ENCODE measurements around the gene FOXP4.

FOXP4 gene

DNA sequence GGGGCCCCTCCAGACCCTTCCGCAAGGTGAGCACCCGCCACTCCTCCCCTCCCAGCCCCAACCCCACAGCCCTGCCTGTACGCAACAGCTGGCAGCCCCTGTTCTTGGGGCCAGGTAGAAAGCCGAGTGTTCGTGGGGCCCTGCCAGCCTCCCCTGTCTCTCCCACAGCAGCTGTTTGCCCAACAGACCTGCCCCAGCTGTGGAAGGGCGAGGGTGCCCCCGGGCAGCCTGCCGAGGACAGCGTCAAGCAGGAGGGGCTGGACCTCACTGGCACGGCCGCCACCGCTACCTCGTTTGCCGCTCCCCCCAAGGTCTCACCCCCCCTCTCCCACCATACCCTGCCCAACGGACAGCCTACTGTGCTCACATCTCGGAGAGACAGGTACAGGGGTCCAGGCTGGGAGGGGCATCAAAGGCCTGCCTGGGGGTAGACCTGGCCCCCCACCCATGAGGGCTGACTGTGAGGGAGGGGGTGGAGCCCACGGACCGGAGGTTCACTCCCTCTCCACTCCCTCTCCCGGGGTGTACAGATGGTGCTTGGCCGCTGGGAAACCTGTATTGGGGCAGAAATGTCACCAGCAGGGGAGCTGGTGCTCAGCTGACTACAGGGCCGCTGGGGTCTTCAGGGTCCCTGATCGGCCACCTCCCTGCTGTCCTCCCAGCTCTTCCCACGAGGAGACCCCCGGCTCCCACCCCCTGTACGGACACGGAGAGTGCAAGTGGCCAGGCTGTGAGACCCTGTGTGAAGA, 41.1 kb downstream of the FOXP4 start:
- DNase-seq: no peak

DNA sequence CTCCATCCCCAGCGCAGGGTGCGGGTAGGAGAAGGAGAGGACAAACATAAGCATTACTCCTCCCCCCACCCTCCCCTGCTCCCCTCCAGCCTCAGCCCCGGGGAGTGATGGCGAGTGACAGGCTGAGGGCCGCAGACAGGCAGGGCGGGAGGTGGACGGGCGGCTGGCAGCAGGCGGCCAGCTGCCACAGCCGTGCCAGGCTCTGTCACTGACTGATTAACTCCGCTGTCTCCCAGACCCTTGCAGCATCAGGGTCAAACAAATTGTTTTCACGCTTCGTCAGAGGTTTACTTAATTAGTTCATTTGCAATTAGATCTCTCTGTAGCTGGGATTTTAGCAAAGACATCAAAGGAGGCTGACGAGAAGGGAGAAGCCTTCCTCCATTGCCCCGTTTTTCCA, 41.9 kb downstream of the FOXP4 start:
- no peak for DNase-seq

DNA sequence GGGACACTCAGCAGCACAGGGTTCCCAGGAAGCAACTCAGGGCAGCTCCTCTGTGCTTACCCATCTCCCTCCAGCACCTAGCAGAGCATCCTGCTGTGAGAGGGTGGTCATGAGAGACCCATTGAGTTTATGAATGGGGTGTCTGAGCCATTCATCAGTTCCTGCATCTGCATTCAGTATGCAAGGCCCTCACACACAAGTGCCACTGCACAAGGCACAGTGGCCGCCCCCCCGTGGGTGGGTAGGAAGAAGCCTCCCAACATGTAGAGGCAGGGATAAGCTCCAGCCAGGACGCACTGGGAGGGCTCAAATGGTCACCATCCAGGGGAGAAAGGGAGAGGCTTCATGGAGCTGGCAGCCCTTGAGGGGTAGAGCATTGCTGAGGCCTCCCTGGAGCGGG, 43.0 kb downstream of the FOXP4 start:
- no peak for DNase-seq

DNA sequence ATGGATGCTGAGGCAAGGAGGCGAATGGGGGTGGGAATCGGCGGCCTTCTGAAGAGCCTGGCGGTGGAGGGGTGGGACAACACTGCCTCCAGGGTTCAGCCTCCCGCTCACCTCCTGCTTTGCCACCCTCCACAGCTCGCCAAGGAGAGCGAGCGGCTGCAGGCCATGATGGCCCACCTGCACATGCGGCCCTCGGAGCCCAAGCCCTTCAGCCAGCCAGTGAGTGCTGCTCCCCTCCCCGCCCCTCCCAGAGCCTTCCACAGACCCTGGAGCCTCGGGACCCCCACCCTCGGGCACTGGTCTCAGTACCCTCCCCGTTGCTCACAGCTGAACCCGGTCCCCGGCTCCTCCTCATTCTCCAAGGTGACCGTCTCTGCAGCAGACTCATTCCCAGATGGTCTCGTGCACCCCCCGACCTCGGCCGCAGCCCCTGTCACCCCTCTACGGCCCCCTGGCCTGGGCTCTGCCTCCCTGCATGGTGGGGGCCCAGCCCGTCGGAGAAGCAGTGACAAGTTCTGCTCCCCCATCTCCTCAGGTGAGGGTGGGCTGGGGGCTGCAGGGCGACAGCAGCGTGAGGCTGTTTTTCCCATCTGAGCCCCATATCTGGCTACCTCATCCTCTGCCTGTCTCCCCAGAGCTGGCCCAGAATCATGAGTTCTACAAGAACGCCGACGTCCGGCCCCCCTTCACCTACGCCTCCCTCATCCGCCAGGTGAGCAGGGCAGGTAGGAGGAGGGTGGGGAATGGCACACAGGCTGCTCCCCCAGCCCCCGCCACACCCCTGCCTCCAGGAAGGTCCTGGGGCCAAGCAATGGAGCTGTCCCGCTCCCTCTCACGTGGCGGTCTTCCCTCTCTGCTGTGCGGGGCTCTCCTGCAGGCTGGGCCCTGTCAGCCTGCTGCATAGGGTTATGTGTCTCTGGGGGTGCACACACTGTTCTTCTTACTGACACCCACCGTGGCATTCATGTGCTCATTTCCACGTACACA, 43.7 kb downstream of the FOXP4 start:
- no peak for DNase-seq

DNA sequence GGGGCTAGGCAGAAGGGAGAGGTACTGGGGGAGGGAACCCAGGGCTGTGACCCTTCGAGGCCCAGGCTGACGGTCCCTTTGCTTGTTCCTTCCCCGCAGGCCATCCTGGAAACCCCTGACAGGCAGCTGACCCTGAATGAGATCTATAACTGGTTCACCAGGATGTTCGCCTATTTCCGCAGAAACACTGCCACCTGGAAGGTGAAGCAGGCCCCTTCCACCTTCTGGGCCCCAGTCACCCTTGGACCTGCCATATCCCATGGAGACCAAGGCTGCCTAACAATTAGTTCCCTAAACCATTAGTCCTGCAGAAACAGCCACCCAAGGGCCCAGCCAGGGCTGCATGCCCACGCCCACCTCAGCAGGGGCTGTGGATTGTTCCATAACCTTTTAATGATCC, 44.9 kb downstream of the FOXP4 start:
- no peak for DNase-seq

GRCh38 chr6:41591859-41592502, 45.8 kb downstream of the FOXP4 start:
- peak; percentile 38 to 93 for DNase-seq

GRCh38 chr6:41593406-41593805, 47.2 kb downstream of the FOXP4 start:
- DNase-seq: no peak

DNA sequence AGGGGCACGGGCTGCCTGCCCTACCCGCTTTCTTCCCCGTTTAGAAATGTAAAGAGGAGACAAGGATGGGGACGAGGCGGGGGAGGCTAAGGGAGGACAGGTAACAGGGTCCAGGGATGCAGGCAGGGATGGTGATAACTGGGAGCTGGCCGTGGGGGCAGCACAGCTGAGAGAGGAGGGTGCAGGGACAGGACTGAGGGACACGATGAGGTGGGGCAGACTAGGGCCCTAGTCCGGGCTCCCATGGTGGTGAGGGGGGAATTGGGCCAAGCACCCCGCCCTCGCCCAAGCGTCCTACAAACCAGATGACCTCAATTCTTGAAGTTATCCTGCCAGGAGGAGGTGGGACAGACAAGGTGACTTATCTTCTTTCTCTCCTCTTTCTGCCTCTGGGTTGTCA, 47.7 kb downstream of the FOXP4 start:
- no peak for DNase-seq

DNA sequence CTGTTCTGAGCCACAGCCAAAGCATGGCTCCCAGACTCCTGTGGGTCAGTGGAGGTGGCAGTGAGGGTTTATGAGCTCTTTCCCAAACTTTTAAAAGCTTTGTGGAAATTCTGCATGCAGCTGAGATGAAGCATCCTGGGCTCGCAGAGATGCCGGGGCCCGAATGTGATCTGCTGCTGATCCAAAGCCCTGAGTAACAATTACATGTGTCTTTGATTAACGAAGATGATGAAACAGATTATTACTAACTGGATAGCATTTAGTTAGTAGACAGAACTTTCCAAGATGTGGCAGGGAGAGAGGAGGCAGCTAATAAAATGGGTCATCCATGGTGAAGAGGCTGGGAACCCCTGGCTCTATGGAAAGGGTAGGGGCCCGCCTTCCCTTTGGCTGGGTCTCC, 48.1 kb downstream of the FOXP4 start:
- DNase-seq: no peak

GRCh38 chr6:41594766-41595165, 48.6 kb downstream of the FOXP4 start:
- no peak for DNase-seq

DNA sequence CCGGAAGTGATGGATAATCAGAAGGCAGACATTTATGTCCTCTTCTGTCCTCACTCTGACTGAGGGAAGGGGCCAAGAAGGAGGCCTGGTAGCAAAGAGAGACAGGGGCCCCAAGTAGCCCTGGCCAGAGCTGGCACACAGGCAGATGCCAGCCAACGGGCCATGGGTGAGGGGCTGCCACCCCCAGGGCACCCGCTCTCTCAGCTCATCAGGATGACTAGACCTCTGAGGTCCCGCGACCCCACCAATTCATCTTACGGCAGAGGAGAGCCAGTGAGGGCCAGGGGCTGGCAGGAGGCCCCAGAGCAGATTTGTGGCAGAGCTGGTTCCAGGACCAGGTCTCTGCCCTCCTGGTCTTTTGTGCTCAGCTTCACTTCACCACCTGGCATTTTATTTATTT, 49.0 kb downstream of the FOXP4 start:
- no peak for DNase-seq

GRCh38 chr6:41596096-41596685, 50.0 kb downstream of the FOXP4 start:
- no peak for DNase-seq

DNA sequence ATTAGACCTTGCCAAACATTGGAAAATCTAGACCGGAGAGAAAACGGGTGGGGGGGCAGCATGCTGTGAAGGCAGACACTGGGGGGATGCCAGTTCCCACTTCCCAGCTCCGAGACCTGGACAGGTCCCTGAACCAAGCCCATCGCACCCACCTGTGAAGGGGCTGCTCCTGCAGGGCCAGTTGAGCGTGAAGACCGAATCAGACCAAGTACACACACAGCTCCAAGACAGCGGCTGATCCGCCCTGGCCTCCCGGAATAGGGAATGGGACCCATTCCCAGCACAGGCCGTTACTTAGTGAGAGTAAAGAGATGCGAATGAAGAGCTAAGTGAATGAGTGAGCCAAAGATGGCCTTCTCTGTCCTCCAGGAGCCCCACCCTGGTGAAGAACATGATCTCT, 50.6 kb downstream of the FOXP4 start:
- no peak for DNase-seq

DNA sequence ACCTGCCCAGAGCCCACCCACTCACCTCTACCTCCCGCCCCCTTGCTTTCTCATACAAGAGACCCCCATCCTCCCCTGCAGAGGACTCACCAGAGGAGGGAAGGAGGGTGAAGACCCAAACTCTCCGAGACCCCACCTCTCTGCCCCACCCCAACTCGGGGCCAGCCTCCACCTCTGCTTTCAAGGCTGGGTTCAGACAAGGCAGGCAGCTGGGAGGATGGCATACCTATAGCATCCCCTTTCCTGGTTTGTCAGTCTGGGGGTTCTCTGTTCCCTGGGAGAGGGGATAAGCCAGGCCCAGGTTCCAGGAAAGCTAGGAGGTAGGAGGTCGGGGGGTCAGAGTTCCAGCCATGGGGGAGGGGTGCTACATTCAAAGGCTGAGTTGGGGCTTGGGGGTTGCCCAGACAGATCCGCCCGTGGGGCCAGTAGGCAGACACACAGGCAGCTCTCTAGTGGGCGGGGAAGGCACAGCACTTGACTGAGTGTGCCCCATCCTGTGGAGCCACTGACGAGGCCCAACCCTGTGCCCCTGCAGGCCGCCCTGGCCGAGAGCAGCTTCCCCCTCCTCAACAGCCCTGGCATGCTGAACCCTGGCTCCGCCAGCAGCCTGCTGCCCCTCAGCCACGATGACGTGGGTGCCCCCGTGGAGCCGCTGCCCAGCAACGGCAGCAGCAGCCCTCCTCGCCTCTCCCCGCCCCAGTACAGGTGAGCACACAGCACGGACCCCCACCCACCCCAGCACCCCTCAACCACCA, 51.2 kb downstream of the FOXP4 start:
- DNase-seq: no peak

- no peak for DNase-seq
Observed at GRCh38 chr6:41598670-41599014, 52.5 kb downstream of the FOXP4 start.

GRCh38 chr6:41599015-41599851, 53.1 kb downstream of the FOXP4 start:
- DNase-seq: no peak

GRCh38 chr6:41599852-41600445, 53.8 kb downstream of the FOXP4 start:
- no peak for DNase-seq

- no peak for DNase-seq
Observed at GRCh38 chr6:41600499-41601247, 54.5 kb downstream of the FOXP4 start.

DNA sequence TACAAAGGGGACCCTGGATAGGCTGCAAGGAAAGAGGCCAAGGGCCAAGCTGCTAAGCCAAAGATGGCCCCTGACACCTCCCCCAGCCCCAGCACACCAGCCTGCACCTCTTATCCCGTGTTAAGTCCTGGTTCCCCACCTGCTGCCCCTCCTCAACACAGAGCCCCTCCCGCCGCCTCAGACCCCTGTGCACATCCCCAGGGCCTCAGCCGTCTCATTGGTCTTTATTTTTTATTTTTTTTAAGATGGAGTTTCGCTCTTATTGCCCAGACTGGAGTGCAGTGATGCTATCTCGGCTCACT, 55.0 kb downstream of the FOXP4 start:
- no peak for DNase-seq

GRCh38 chr6:41602422-41602743, 56.2 kb downstream of the FOXP4 start:
- DNase-seq: no peak

Data from inflammatory macrophage treated with lipopolysaccharide for 1 hour (primary cell).